ENCODE results near the gene CHERP. TPM values are rescaled to one million over a fixed set of nuclear protein-coding genes. Genes with fewer than 3 reads are reported as not detected.

The CHERP gene
- total and polyA plus RNA-seq, 2 donors (not counting 1 experiment from before 2014, with no cell fraction given): 38.3 to 98.9 TPM

- H3K9ac ChIP-seq (ENCODE audit: low read length): peak overlapping the region; percentile 77
- H3K4me1 ChIP-seq (ENCODE audit: control insufficient read depth in 2 of 2, insufficient read depth in 2 of 2, low read length in 2 of 2): peaks cover 13 to 35% of the 10 kb centered on the region in 2 donors
- DNase-seq: no peak
- H3K4me2 ChIP-seq (replicated peaks; ENCODE audit: low read depth, low read length, poor library complexity, severe bottlenecking): peak overlapping the region; percentile 91
- WGBS (ENCODE audit: insufficient coverage): no CpG with 5 or more reads among the region's 7 CpGs
- TF ChIP-seq EZH2 (IDR thresholded peaks at IDR 0.05; ENCODE audit: borderline replicate concordance, insufficient read depth, low read depth, low read length, poor library complexity, severe bottlenecking) (no peak), CTCF (IDR thresholded peaks at IDR 0.05) (no peak)
- ChIA-PET POLR2A (interaction anchor here (0.5 to 0.6 kb wide), 2 partner anchors 11 to 25 kb away, joined by 6 to 9 read pairs; partner anchors contain the start of genes C19orf44 and CALR3), CTCF (interaction anchor here (0.5 to 0.6 kb wide), 2 partner anchors 90 to 207 kb away, joined by 3 read pairs; no protein-coding TSS in a partner anchor)
- no peak overlapping the region for H3K27ac ChIP-seq (ENCODE audit: low read length in 2 of 2)
- Mint-ChIP-seq H3K4me3 (peak overlapping the region; percentile 95), H3K27ac (peak overlapping the region; percentile 66), H3K9me3 (ENCODE audit: insufficient read depth) (no peaks in the 10 kb centered on the region), H3K27me3 (no peaks in the 10 kb centered on the region), H3K4me1 (peaks cover 42% of the 10 kb centered on the region)
- H3K36me3 ChIP-seq (replicated peaks in 1 of 2; ENCODE audit: control extremely low read depth in 1 of 2, control insufficient read depth in 1 of 2, extremely low read depth in 1 of 2, insufficient read depth in 2 of 2, low read length in 1 of 2): peaks cover 0 to 6% of the 10 kb centered on the region in 2 experiments
- no peak overlapping the region for H2AFZ ChIP-seq (ENCODE audit: insufficient read depth, low read depth, low read length, poor library complexity, severe bottlenecking)
- intact Hi-C loops (cut with micrococcal nuclease): no loop called here
- peaks cover 66% of the 10 kb centered on the region for H3K79me2 ChIP-seq (ENCODE audit: control insufficient read depth, insufficient read depth, low read length)
- no peak for ATAC-seq (ENCODE audit: low read depth)
- H4K20me1 ChIP-seq (ENCODE audit: control insufficient read depth, insufficient read depth, low read length, poor library complexity, severe bottlenecking): peaks cover 40% of the 10 kb centered on the region
- peaks cover 0 to 2% (median 0%) of the 10 kb centered on the region in 3 donors for H3K9me3 ChIP-seq (ENCODE audit: control extremely low read depth in 1 of 3, control insufficient read depth in 2 of 3, insufficient read depth in 1 of 3, low read length in 2 of 3)
- H3K27me3 ChIP-seq (replicated peaks in 1 of 4; ENCODE audit: control extremely low read depth in 1 of 4, control insufficient read depth in 3 of 4, insufficient read depth in 4 of 4, low read length in 3 of 4): no peaks in the 10 kb centered on the region
- H3K4me3 ChIP-seq (ENCODE audit: control extremely low read depth in 1 of 5, extremely low read depth in 1 of 5, insufficient read depth in 1 of 5, low read depth in 2 of 5, low read length in 4 of 5): peak overlapping the region in 4 of 5 experiments; percentile 73 to 92 (median 78)
These were observed 71.7 kb downstream of the CHERP start for GRCh38 chr19:16470541-16470910.

Small RNAs within 50 kb of the gene (small RNA-seq; reads per million reads assigned to genes)
- not detected for gene RN7SL146P (ENCODE audit: insufficient read length, low read depth, low replicate concordance)

Other genes with a start within 250 kb of the CHERP start
- 241 and 242 TPM in 2 replicates for gene KLF2, start 217.6 kb downstream of the CHERP start, total RNA-seq
- 3,249 and 3,965 TPM in 2 replicates for gene KLF2, start 217.6 kb downstream of the CHERP start, polyA plus RNA-seq
- 127 and 128 TPM in 2 replicates for gene EPS15L1, start 70.5 kb downstream of the CHERP start, total RNA-seq
- 39.4 and 49.8 TPM in 2 replicates for gene EPS15L1, start 70.5 kb downstream of the CHERP start, polyA plus RNA-seq
- 0.44 TPM in 1 of 2 replicates, not detected in the other for gene CALR3, start 46.3 kb downstream of the CHERP start, total RNA-seq
- not detected in 2 replicates for gene CALR3, start 46.3 kb downstream of the CHERP start, polyA plus RNA-seq
- 8.4 and 9.8 TPM in 2 replicates for gene C19orf44, start 46.0 kb downstream of the CHERP start, total RNA-seq
- gene C19orf44, start 46.0 kb downstream of the CHERP start, polyA plus RNA-seq: 2.6 and 4.9 TPM in 2 replicates
- gene SLC35E1, start 30.0 kb upstream of the CHERP start, total RNA-seq: 46.8 and 51.6 TPM in 2 replicates
- gene SLC35E1, start 30.0 kb upstream of the CHERP start, polyA plus RNA-seq: 23.4 and 26.6 TPM in 2 replicates
- 32.2 and 33.6 TPM in 2 replicates for gene MED26, start 85.8 kb upstream of the CHERP start, total RNA-seq
- gene MED26, start 85.8 kb upstream of the CHERP start, polyA plus RNA-seq: 15.6 and 21.0 TPM in 2 replicates
- 132 and 133 TPM in 2 replicates for gene SMIM7, start 117.7 kb upstream of the CHERP start, total RNA-seq
- gene SMIM7, start 117.7 kb upstream of the CHERP start, polyA plus RNA-seq: 54.7 and 67.1 TPM in 2 replicates
- 6.7 and 7.1 TPM in 2 replicates for gene TMEM38A, start 118.7 kb upstream of the CHERP start, total RNA-seq
- 5.7 and 6.2 TPM in 2 replicates for gene TMEM38A, start 118.7 kb upstream of the CHERP start, polyA plus RNA-seq
- gene NWD1, start 177.4 kb upstream of the CHERP start, total RNA-seq: 0.07 and 0.12 TPM in 2 replicates
- 0.06 and 0.13 TPM in 2 replicates for gene NWD1, start 177.4 kb upstream of the CHERP start, polyA plus RNA-seq